Esophagus squamous epithelium (tissue), 4 donors: ENCODE data around the gene PAX3.

Source experiments
- CTCF ChIP-seq, 6 experiments: fragments of 450-650 bp in 4 of 6; fragments of 200-600 bp in 2 of 6; sonication (generic) in 2 of 6; IDR thresholded peaks; one replicate each; pipeline ENCODE4 v1.5.1; 2016 to 2019; ENCODE audit warnings: antibody characterized with exemption in 6 of 6, mild to moderate bottlenecking in 4 of 6, moderate library complexity in 4 of 6
- POLR2A ChIP-seq, 4 donors: fragments of 450-650 bp; IDR thresholded peaks; one replicate each; pipeline ENCODE4 v1.6.1; 2017; ENCODE audit warnings: antibody characterized with exemption in 4 of 4, mild to moderate bottlenecking in 4 of 4, moderate library complexity in 3 of 4

GRCh38 chr2:222309766-222310165 lies 11.0 kb upstream of the PAX3 start:
- no peak for TF ChIP-seq CTCF (IDR thresholded peaks at IDR 0.05)
- TF ChIP-seq POLR2A (IDR thresholded peaks at IDR 0.05) = no peak
